HepG2 (cell line): Measurements from ENCODE around the gene ROM1. TPM values are rescaled to one million over a fixed set of nuclear protein-coding genes. Genes with fewer than 3 reads are reported as not detected.

Source experiments
- AHDC1 ChIP-seq: sonication (generic); formaldehyde crosslinking; IDR thresholded peaks from 2 replicates; pipeline ENCODE4 v1.5.1; 2020; ENCODE audit warnings: mild to moderate bottlenecking, missing genetic modification reagents, borderline replicate concordance
- DBP ChIP-seq: sonication (generic); formaldehyde crosslinking; IDR thresholded peaks from 2 replicates; pipeline ENCODE4 v1.4.0; 2020; ENCODE audit warnings: missing genetic modification reagents; ENCODE audit errors: not compliant biosample characterization
- KMT2A ChIP-seq: sonication (generic); formaldehyde crosslinking; IDR thresholded peaks from 2 replicates; pipeline ENCODE4 v1.4.0; 2020; ENCODE audit warnings: missing genetic modification reagents
- MXD4 ChIP-seq: IDR thresholded peaks from 2 replicates; pipeline ENCODE4 v1.6.1; 2016; ENCODE audit warnings: mild to moderate bottlenecking, missing biosample characterization, missing genetic modification reagents
- RARG ChIP-seq: sonication (generic); formaldehyde crosslinking; IDR thresholded peaks from 2 replicates; pipeline ENCODE4 v1.4.0; 2020; ENCODE audit warnings: low read depth, mild to moderate bottlenecking, missing genetic modification reagents
- SRSF4 ChIP-seq: fragments of 200-400 bp; formaldehyde crosslinking; IDR thresholded peaks from one replicate; pipeline ENCODE4 v1.6.1; 2018; ENCODE audit warnings: mild to moderate bottlenecking, low read depth, low read length, moderate library complexity; ENCODE audit not compliant: poor library complexity, severe bottlenecking
- ZBTB40 ChIP-seq, 2 experiments: fragments of 450-650 bp in 1 of 2; sonication (generic) in 1 of 2; formaldehyde crosslinking in 1 of 2; IDR thresholded peaks; 2 replicates each; pipeline versions ENCODE4 v1.6.1 to v1.8.0; 2016 to 2022; ENCODE audit warnings: antibody characterized with exemption in 1 of 2, mild to moderate bottlenecking in 1 of 2, missing genetic modification reagents in 1 of 2
- ZNF10 ChIP-seq: sonication (generic); formaldehyde crosslinking; IDR thresholded peaks from 2 replicates; pipeline ENCODE4 v1.4.0; 2020; ENCODE audit warnings: mild to moderate bottlenecking, low read depth, missing genetic modification reagents, borderline replicate concordance
- ZNF512 ChIP-seq: sonication (generic); formaldehyde crosslinking; IDR thresholded peaks from 2 replicates; pipeline ENCODE4 v1.4.0; 2020; ENCODE audit warnings: mild to moderate bottlenecking, missing genetic modification reagents
- polyA plus RNA-seq, 8 experiments: library from polyadenylated mRNA; depleted of rRNA in 3 of 8; stranded (reverse) in 7 of 8; unstranded in 1 of 8; fragments of >200 nt; fragmentation: Illumina TruSeq in 4 of 8; extraction: Trizol in 4 of 8; gene quantifications; 2 replicates each; pipeline versions ENCODE4 v1.2.1 to v1.2.3, GENCODE V29; 2011 to 2016; ENCODE audit warnings: low read depth in 4 of 8, missing spikeins in 1 of 8, mixed read lengths in 1 of 8; ENCODE audit not compliant: insufficient read depth in 1 of 8
- total RNA-seq, 5 experiments: library from RNA; depleted of rRNA; stranded (reverse); fragments of >200 nt; fragmentation: Illumina TruSeq; extraction: Trizol; gene quantifications; 2 replicates each; pipeline ENCODE4 v1.2.3, GENCODE V29; 2016; ENCODE audit warnings: low read depth in 1 of 5

The ROM1 gene
- total and polyA plus RNA-seq, 2 of the 13 experiments (the other 11 are each of a cell fraction or from before 2014, with no cell fraction given) = 1.2 to 2.4 TPM

GRCh38 chr11:62599069-62599696 lies 13.9 kb upstream of the ROM1 start (continued):
- TF ChIP-seq DBP (CRISPR knock-in tag) = no peak
- TF ChIP-seq ZNF10 (CRISPR knock-in tag) = no peak
- TF ChIP-seq RARG (CRISPR knock-in tag) = no peak
- TF ChIP-seq MXD4 (CRISPR knock-in tag) = no peak
- 0 out of 2 replicates have a peak, but pooled peaks have one; percentile 27 for TF ChIP-seq ZNF512 (CRISPR knock-in tag)
- TF ChIP-seq KMT2A (CRISPR knock-in tag) = no peak
- TF ChIP-seq ZBTB40 (IDR thresholded peaks at IDR 0.05) = no peak
- no peak for TF ChIP-seq ZBTB40 (CRISPR knock-in tag; IDR thresholded peaks at IDR 0.05)
- no peak for TF ChIP-seq SRSF4
- TF ChIP-seq AHDC1 (CRISPR knock-in tag) = no peak
